Cardiac fibroblast (primary cell): ENCODE measurements around the gene APMAP.

Source experiments
- DNase-seq, 2 donors: peaks; one replicate each; pipeline versions ENCODE4 v3.0.0 to v3.0.0-alpha.2; 2010; ENCODE audit warnings: low read depth in 2 of 2
- H3K4me3 ChIP-seq, 2 donors: replicated peaks in 1 of 2; 1 replicate in 1 of 2; 2 replicates in 1 of 2; pipeline ENCODE4 v1.5.1; 2011; ENCODE audit warnings: low read depth in 2 of 2, low read length in 2 of 2, mild to moderate bottlenecking in 2 of 2, moderate library complexity in 1 of 2
- CTCF ChIP-seq: IDR thresholded peaks from one replicate; pipeline ENCODE4 v1.5.1; 2011; ENCODE audit warnings: low read depth, mild to moderate bottlenecking, low read length, inconsistent platforms

APMAP gene

GRCh38 chr20:25000268-25000801, 7.8 kb upstream of the APMAP start:
- peak; percentile 88 to 95 for DNase-seq
- no peak overlapping the region for H3K4me3 ChIP-seq
- peak; percentile 28 for TF ChIP-seq CTCF

GRCh38 chr20:24999568-24999967, 7.0 kb upstream of the APMAP start:
- no peak for DNase-seq
- H3K4me3 ChIP-seq: no peak overlapping the region

DNA sequence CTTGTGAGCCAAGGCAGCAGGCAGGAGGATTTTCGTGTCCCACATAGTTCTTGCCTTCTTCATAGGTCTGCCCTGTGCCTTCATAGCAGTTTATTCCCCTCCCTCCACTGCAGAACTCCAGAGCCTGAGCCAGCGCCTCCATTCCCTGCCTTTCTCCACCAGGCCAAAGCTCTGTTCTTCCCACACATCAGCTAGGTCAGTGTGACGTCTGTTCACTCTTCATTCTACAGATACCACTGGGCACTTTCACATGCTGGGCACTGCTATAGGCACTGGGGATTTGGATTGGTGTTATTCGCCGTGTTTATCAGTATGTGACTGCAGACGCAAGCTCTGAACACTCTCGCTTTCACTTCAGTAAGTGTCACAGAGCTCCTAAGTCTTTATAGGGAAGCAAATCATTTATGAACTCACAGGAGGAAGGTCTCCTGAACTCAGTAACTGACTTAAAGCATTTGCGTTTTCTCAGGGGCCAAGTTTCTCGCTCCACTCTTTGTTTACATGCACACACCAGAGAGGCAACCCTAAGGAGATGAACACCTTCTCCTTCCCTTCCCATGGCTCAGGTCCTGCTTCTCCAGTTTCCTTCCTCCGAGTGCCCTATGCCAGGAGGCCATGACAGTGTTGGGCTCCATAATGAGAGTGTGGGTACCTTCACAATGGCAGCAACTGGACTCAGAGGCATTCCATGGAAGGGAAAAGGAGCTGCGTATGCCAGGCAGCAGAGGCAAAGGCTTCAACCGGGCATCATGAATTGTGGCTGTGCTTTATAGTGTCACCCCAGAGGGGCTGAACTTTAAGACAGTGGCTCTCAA, 6.3 kb upstream of the APMAP start:
- peak in 1 of 2 donors; percentile 37 for DNase-seq
- no peak for TF ChIP-seq CTCF
- H3K4me3 ChIP-seq: no peak overlapping the region

More at GRCh38 chr20:24999568-24999967, 7.0 kb upstream of the APMAP start:
- no peak for TF ChIP-seq CTCF

DNA sequence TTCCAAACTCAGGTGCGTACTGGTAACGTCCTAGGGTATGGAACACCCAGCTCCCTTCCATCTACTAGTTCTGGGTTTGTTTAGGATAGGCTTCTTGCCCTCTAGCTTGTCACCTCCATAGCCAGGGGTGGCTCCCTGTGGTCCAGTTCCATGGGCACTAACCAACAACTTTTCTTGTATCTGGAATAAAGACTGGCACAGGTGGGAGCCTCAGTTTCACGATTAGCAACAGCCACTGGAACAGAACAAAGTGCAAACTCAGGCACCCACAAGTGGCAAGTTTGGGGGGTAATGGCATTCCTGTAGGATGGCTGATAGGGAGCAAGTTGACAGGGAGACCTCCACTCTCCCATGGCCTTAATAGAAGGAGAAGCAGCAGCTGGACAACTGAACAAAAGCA, 5.6 kb upstream of the APMAP start:
- no peak for TF ChIP-seq CTCF
- no peak for DNase-seq
- no peak overlapping the region for H3K4me3 ChIP-seq

- no peak for TF ChIP-seq CTCF
- DNase-seq: no peak
- no peak overlapping the region for H3K4me3 ChIP-seq
Observed at GRCh38 chr20:24996449-24997377, 4.2 kb upstream of the APMAP start.

- DNase-seq: peak; percentile 12 to 27
- no peak overlapping the region for H3K4me3 ChIP-seq
- TF ChIP-seq CTCF: no peak
Observed at GRCh38 chr20:24995741-24996448, 3.3 kb upstream of the APMAP start.
